ENCODE measurements around the gene ZNF554.
A peak's percentile ranks its signal among the peaks of the same experiment; 100 is the strongest.
"Not testable (repeated sequence)": the region's sequence is repeated elsewhere in the genome, so short reads cannot be mapped to it uniquely, and the experiment has no call there.

ZNF554 gene

DNA sequence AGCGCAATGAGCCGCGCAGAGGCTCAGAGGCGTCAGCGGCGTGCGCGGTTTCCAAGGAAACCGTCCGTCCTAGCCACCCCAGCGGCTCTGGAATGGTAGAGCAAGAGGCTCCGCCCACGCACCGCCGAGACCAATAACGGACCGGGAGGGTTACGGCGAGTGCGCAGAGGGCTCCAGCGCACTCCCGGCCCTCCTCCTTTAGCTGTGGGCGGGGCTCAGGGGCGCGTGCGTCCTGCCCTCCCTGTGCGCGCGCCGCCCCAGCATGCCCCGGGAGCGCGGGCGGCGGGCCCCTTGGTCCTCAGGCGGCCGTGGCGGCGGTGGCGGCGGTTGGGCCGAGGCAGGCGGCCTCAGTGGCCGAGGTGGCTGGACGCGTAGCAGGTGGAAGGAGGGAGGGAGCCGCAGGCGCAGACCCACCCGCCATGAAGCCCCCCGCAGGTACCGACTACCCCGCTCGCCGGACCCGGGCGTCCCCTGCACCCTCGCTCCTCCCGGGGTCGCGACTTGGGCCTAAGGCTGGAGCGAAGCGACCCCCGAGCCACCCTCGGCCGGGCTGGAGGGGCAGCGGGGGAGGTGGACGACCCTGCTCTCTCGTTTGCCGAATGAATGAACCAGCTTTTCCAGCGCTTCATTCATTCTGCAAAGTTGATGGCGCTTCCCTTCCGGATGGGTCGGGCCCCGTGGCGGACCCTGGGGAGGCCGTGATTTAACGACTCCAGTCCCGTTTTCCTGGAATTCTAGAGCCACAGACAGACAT is 34.2 kb upstream of the ZNF554 start, which contains the start of gene THOP1:
THOP1 (plus strand) TSS at position 260 of the 754 bp plus-strand sequence; CDS start at position 420, 160 bp downstream.
- H3K27ac ChIP-seq = peak within 1 kb of the TSS; percentile 83
- TF ChIP-seq, protein P1, sequence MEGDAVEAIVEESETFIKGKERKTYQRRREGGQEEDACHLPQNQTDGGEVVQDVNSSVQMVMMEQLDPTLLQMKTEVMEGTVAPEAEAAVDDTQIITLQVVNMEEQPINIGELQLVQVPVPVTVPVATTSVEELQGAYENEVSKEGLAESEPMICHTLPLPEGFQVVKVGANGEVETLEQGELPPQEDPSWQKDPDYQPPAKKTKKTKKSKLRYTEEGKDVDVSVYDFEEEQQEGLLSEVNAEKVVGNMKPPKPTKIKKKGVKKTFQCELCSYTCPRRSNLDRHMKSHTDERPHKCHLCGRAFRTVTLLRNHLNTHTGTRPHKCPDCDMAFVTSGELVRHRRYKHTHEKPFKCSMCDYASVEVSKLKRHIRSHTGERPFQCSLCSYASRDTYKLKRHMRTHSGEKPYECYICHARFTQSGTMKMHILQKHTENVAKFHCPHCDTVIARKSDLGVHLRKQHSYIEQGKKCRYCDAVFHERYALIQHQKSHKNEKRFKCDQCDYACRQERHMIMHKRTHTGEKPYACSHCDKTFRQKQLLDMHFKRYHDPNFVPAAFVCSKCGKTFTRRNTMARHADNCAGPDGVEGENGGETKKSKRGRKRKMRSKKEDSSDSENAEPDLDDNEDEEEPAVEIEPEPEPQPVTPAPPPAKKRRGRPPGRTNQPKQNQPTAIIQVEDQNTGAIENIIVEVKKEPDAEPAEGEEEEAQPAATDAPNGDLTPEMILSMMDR (conservative IDR thresholded peaks at IDR 0.05) = no peak

DNA sequence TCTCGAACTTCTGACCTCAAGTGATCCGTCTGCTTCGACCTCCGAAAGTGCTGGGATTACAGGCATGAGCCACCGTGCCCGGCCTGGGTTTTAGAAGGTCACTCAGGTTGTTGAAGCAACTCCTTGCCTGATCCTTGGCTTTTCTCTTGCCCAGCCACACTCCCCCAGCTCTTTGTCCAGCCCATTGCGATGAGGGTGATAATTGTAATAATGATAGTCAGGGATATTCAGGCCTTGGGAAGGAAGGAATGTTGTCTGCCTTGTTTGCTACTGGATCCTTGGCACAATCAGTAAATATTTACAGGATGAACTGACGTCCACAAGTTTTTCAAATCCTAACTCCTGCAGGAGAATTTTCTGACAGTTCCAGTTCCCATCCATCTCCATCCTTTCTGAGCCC is 32.6 kb upstream of the ZNF554 start:
- peak overlapping the region; percentile 15; the same call in 1 of the 2 replicates for H3K27ac ChIP-seq
- TF ChIP-seq, protein P1 (conservative IDR thresholded peaks at IDR 0.05) = no peak

GRCh38 chr19:2788237-2788636 is 31.4 kb upstream of the ZNF554 start:
- no peak overlapping the region for H3K27ac ChIP-seq
- TF ChIP-seq, protein P1 (conservative IDR thresholded peaks at IDR 0.05) = no peak

GRCh38 chr19:2790194-2790556 is 29.5 kb upstream of the ZNF554 start:
- H3K27ac ChIP-seq = no peak overlapping the region
- TF ChIP-seq, protein P1 (conservative IDR thresholded peaks at IDR 0.05) = no peak

DNA sequence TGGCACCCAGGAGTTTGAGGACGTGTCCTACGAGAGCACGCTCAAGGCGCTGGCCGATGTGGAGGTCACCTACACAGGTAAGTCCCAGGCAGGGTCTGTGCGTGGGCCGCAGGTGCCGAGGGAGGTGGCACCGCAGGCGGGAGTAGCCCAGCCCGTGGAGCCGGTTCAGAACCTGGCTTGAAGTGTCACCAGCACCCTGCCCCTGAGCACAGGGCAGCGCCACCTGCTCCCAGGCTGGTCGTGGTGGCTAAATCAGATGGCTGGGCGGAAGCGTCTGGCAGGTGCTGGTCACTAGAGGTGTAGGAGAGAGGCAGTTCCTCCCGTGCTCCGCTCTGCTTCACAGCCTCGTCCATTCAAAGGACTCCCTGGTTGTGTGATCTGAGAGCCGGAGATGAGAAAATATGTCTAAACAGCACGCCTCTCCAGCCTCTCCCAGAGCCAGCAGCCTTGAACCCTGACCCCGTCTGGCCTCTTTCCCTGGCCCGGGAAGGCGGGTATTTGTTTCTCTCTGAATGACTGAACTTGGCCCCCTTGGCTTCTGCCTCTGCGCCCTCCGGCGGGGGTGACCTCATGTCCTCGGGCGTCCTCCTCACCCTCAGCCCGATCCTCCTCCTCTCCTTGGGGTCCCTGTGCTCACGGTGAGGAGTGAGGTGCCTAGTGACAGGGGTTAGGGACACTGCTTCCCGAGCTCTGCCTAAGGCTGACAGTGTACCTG is 29.0 kb upstream of the ZNF554 start:
- TF ChIP-seq, protein P1 (conservative IDR thresholded peaks at IDR 0.05) = no peak
- H3K27ac ChIP-seq = no peak overlapping the region

GRCh38 chr19:2791440-2791839 is 28.2 kb upstream of the ZNF554 start:
- no peak overlapping the region for H3K27ac ChIP-seq
- TF ChIP-seq, protein P1 (conservative IDR thresholded peaks at IDR 0.05) = no peak

DNA sequence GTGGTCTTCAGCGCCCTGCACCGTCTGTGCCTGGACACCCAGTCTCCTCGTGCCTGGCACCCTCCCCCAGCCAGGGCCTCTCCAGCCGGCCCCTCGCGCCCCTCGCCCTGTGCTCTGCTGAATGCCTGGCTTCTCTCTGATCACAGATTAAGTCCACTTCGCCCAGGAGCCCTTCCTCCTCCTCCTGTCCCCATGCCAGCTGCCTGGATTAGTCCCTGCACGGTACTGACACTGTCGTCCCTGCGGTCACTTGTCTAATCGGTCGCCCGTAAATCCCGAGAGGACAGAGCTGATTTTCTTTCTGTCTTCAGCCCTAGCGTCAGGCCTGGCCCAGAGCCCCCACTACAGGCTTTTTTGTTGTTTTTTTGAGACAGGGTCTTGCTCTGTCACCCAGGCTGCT is 27.8 kb upstream of the ZNF554 start:
- no peak overlapping the region for H3K27ac ChIP-seq
- TF ChIP-seq, protein P1 (conservative IDR thresholded peaks at IDR 0.05) = no peak

DNA sequence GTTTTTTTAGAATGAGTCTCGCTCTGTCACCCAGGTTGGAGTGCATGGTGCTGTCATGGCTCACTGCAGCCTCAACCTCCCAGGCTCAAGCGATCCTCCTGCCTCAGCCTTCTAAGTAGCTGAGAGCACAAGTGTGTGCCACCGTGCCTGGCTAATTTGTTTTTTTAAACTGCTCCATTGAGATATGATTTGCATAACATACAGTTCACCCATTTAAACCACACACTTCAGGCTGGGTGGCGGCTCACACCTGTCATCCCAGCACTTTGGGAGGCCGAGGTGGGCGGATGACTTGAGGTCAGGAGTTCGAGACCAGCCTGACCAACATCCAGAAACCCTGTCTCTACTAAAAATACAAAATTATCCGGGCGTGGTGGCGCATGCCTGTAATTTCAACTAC is 27.0 kb upstream of the ZNF554 start:
- not testable (repeated sequence) for H3K27ac ChIP-seq

All from VCaP (cell line).